Right renal pelvis (tissue), 4 donors: Measurements from ENCODE around the gene CUL3. TPM values are rescaled to one million over a fixed set of nuclear protein-coding genes. Genes with fewer than 3 reads are reported as not detected.
A peak's percentile ranks its signal among the peaks of the same experiment; 100 is the strongest.
"Not testable (repeated sequence)": the region's sequence is repeated elsewhere in the genome, so short reads cannot be mapped to it uniquely, and the experiment has no call there.

Source experiments
- DNase-seq, 4 donors: peaks; one replicate each; pipeline ENCODE4 v3.0.0-alpha.2; 2013; ENCODE audit warnings: low read depth in 4 of 4, low spot score in 3 of 4, missing footprints in 1 of 4
- polyA plus RNA-seq, 4 donors: library from polyadenylated mRNA; unstranded; fragments of 120-200 nt; gene quantifications; one replicate each; pipeline ENCODE4 v1.2.1, GENCODE V29; 2013; ENCODE audit not compliant: insufficient read length in 4 of 4

Gene CUL3
- polyA plus RNA-seq, 4 donors: 107 to 140 (median 136) TPM

- DNase-seq: peak in 1 of 4 donors; percentile 30
These were observed 915 bp downstream of the CUL3 start for GRCh38 chr2:224584111-224584784.

GRCh38 chr2:224583033-224583432 is 2.1 kb downstream of the CUL3 start:
- DNase-seq: not testable (repeated sequence)

GRCh38 chr2:224580248-224580647 is 4.9 kb downstream of the CUL3 start:
- no peak for DNase-seq

- DNase-seq: no peak
These were observed 5.8 kb downstream of the CUL3 start for GRCh38 chr2:224579411-224579810.

- DNase-seq: no peak
These were observed 7.6 kb downstream of the CUL3 start for GRCh38 chr2:224577541-224577940.

GRCh38 chr2:224576088-224576715 is 9.0 kb downstream of the CUL3 start:
- no peak for DNase-seq

GRCh38 chr2:224574423-224575084 is 10.6 kb downstream of the CUL3 start:
- DNase-seq: no peak

GRCh38 chr2:224573724-224574123 is 11.4 kb downstream of the CUL3 start:
- no peak for DNase-seq

- DNase-seq: no peak
These were observed 12.8 kb downstream of the CUL3 start for GRCh38 chr2:224572338-224572737.

GRCh38 chr2:224570328-224570993 is 14.7 kb downstream of the CUL3 start:
- no peak for DNase-seq

GRCh38 chr2:224569654-224570053 is 15.5 kb downstream of the CUL3 start:
- DNase-seq: no peak

GRCh38 chr2:224565452-224566035 is 19.6 kb downstream of the CUL3 start:
- no peak for DNase-seq

- DNase-seq: no peak
These were observed 21.6 kb downstream of the CUL3 start for GRCh38 chr2:224563537-224563936.

GRCh38 chr2:224562831-224563230 is 22.3 kb downstream of the CUL3 start:
- no peak for DNase-seq

GRCh38 chr2:224561234-224562005 is 23.7 kb downstream of the CUL3 start:
- DNase-seq: no peak

- DNase-seq: no peak
These were observed 24.6 kb downstream of the CUL3 start for GRCh38 chr2:224560549-224560948.

GRCh38 chr2:224557610-224558009 is 27.6 kb downstream of the CUL3 start:
- DNase-seq: no peak

GRCh38 chr2:224556381-224556780 is 28.8 kb downstream of the CUL3 start:
- DNase-seq: no peak

- DNase-seq: no peak
These were observed 29.3 kb downstream of the CUL3 start for GRCh38 chr2:224555823-224556366.

- DNase-seq: no peak
These were observed 32.4 kb downstream of the CUL3 start for GRCh38 chr2:224552771-224553170.
